GM10847 (cell line): Measurements from ENCODE around the gene SBK2.

Experiments used
- POLR2A ChIP-seq: IDR thresholded peaks from 2 replicates; pipeline ENCODE4 v1.6.1; 2011; ENCODE audit not compliant: insufficient read length; ENCODE audit errors: extremely low read depth

SBK2 gene

DNA sequence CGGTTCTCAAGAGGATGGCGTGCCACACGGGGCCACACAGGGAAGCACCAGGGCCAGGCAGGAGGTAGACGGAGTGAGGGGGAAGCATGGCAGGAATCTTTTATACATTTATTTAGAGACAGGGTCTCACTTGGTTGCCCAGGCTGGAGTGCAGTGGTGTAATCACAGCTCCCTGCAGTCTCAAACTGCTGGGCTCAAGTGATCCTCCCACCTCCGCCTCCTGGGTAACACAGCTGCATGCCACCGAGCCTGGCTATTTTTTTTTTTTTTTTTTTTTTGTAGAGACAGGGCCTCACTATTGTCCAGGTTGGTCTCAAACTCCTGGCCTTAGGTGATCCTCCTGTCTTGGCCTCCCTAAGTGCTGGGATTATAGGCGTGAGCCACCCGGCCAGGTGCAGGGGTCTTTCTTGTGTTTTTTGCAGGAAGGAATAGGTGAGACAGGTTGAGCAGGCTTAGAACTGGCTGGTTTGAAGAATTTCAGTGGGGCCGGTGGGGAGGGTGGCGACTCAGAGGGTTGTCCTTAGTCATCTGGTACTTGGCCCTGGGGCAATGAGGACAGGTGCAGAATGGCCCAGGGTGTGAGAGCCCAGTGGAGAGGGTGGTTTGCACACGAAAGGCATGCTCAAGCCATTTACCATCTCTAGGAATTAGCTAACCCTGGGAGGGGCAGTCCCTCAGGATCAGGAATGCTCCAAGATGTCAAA is 41.1 kb downstream of the SBK2 start:
- no peak for TF ChIP-seq POLR2A

DNA sequence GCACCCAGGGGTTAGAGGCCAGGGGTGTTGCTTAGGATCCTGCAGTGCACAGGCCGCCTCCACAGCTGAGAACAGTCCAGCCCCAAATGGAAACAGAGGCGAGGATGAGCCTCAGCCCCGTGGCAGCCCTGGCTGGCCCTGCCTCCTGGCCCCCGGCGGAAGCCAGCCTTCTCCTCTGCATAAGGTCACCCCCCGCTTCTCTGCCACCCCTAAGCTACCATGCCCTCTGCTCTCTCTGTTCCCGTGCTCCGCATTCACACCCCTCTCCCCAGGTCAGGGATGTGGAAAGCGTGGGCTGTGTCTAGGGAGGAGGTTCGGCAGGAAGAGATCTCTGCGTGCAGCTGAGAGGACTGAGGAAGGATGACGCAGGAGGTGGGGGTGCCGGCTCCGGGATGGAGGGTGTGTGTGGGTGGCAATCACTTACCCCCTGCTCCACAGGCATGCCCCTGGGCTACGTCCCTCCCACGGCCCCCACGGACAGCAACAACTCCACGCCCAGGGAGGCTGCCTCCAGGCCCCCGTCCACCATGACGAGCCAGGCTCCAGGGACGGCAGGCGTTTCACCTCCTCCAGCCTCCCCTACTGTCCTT is 42.7 kb downstream of the SBK2 start:
- TF ChIP-seq POLR2A: no peak

DNA sequence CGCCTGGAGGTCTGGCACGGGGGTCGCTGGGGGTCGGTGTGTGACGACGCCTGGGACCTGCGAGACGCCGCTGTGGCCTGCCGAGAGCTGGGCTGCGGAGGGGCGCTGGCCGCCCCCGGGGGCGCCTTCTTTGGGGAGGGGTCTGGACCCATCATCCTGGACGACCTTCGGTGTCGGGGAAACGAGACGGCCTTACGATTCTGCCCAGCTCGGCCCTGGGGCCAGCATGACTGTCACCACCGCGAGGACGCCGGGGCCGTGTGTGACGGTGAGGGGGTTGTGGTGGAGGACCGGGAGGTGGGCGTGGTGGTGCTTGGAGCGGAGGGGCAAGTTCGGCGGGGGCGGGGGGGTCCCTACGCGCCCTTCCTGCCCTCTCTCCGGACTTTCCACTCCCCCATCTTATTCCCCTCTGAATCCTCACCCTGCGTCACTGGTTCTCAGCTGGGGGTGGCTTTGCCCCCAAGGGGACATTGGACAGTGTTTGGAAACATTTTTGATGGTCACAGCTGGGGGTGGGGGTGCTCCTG is 43.2 kb downstream of the SBK2 start:
- no peak for TF ChIP-seq POLR2A

DNA sequence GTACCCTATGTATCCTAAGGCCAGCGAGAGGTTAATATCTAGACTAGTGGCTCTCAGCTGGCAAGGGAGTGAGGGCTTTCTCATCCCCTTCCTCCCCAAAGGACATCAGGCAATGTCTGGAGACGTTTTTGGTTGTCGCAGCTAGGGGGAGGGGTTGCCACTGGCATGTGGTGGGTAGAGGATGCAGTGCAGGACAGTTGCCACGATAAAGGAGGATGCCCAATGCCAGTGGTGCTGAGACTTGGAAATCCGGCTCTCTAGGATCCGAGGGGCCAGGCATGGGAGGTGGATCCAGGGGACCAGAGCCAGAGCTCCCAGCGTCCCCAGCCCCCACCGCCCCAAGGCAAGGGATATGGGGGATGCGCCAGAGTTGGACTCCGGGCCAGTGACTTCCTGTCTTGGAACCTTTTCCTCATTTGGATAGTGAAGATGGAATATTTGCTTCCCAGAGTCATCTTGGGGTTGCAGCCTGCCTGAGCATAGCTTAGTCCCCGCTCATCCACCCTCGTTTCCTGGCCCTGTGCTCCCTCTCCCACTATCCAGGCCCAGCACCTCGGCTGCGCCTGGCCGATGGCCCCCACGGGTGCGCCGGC is 43.8 kb downstream of the SBK2 start:
- TF ChIP-seq POLR2A: no peak

DNA sequence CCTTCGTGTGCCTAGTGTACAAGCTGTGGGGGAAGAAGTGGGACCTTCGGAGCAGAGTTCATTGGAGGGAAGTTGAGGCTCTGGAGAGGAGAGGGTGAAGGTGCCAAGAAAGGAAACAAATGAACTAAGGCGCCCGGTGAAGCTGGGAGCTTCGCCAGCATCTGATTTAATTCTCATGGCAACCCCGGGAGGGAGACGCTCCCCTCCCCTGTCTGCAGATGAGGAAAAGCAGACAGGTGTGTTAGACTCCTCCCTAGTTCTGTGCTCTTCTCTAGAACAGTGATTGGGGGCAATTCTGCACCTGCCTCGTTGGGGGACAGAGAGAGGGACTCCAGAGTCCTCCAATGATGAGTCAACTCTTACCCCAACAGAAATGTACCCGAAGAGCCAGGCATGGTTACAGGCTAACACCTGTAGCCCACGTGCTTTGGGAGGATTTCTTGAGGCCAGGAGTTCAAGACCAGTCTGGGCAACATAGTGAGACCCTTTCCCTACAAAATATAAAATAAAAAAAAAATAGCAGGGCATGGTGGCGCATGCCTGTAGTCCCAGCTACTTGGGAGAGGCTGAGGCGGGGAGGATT is 44.5 kb downstream of the SBK2 start:
- no peak for TF ChIP-seq POLR2A

DNA sequence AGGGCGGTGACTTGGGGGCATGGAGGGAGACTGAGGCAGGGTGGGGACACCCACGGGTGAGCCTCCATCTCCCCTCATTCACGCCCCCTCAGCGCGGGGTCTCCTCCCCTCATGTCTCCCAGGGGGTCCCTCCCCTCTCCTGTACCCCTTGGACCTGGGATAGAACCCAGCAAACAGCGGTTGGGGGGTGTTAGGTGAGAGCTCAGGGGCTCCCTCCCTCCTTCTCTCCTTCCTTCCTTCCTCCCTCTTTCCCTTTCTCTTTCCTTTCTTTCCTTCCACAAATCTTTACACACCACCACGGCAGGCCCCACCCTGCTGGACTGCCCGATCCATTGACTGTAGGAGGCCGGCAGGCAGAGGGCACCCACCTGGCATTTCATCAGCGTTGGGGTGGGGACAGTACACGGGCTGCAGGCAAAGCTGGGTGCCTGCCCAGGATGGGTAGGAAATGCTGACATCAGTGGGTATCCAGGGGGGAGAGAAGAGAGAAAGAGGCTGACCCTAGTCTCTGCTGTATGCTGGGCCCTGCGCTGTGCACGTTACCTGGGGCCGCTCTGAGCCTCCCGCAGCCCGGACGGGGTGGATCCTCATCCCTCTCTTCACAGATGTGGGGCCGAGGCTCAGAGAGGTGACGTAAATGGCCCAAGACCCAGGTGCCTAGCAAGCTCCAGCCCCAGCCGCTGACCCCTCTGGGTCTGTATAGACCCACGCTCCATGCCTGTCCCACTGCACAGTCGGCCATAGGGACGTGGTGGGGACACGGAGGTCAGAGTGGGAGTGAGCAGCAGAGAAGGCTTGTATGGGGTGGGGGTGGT is 45.2 kb downstream of the SBK2 start:
- no peak for TF ChIP-seq POLR2A

DNA sequence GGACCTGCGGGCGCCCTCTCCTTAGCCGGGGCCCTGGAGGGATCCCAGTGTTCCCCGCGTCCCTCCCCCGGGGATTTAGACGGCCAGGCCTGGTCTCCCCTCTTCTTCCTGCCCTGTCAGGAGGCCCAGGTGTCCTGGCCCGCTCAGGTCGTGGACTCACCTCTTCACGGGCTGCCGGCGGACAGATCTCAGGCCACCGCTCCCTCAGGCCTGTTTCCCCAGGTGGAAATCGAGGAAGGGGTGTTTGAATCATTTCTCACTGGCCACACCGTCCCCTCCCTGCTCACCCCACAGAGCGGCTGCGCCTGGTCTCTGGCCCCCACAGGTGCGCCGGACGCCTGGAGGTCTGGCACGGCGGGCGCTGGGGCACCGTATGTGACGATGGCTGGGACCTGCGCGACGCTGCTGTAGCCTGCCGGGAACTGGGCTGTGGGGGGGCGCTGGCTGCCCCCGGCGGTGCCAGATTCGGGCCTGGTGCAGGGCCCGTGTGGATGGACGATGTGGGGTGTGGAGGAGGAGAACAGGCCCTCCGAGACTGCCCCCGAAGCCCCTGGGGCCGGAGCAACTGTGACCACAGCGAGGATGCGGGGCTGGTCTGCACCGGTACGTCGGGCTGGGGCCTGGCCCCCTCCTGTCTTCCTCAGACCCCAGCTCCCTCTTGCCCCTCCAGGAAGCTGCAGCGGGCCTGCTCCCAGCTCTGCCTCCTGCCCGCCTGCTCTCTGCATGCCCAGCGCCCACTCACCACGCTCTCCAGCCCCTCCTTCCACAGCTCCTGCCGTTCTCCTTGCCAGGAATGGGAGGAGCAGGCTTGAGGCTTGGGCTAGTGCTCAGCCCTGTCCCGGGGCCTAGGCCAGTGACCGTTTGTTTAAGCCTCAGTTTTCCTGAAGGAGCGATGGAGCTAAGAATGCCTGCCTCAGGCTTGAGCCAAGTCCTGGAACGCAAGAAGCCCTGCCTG is 46.2 kb downstream of the SBK2 start:
- no peak for TF ChIP-seq POLR2A

DNA sequence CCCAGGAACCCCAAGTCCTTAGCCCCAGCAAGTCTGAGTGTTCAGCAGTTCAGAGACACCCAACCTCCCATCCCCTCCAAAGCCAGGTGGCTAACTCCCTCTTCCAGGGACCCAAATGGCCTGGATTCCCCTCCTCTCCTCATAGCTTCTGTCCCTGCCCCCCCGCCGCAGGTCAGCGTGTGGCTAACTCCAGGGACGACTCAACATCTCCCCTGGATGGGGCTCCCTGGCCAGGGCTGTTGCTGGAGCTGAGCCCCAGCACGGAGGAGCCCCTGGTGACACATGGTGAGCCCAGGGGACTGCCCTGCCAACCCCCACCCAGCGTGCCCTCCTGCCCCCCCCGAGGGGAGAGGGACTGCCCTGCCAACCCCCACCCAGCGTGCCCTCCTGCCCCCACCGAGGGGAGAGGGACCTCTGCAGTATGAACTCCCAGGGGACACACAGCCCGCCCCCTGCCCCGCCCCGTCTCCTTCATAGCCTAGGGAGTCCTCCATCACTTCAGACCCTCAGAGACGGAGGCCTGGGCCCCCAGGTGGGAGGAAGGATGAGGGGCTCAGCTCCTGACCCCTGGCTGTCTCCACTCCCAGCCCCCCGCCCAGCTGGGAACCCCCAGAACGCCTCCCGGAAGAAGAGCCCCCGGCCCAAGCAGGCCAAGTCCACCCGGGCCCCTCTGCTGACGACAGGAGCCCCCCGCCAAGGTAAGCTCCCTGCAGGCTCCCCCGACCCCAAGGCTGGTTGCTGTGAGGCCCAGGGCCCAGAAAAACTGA is 47.0 kb downstream of the SBK2 start:
- no peak for TF ChIP-seq POLR2A

DNA sequence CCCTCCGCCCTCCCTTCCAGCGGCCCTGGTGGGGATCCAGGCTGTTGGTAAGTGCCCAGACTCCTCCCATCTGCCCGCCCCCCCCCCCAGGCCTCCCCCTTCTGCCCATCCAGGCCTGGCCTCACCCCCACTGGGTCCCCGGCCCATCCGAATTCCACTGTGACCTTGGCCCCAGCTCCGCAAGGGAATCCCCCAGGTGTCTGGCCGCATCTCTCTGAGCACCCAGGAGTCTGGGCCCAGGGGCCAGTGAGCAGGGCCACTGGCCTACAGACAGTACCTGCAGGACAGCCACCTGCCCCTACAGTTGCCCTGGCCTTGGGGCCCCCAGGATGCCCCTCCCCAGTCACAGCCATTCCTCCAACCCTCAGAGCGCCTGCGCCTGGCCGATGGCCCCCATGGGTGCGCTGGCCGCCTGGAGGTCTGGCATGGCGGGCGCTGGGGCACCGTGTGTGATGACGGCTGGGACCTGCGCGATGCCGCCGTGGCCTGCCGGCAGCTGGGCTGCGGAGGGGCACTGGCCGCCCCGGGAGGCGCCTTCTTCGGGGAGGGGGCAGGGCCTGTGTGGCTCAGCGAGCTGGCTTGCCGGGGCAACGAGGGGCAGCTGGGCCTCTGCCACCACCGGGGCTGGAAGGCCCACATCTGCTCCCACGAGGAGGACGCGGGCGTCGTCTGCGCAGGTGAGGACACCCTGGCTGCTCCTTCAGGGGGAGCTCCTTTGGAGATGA is 47.8 kb downstream of the SBK2 start:
- no peak for TF ChIP-seq POLR2A

DNA sequence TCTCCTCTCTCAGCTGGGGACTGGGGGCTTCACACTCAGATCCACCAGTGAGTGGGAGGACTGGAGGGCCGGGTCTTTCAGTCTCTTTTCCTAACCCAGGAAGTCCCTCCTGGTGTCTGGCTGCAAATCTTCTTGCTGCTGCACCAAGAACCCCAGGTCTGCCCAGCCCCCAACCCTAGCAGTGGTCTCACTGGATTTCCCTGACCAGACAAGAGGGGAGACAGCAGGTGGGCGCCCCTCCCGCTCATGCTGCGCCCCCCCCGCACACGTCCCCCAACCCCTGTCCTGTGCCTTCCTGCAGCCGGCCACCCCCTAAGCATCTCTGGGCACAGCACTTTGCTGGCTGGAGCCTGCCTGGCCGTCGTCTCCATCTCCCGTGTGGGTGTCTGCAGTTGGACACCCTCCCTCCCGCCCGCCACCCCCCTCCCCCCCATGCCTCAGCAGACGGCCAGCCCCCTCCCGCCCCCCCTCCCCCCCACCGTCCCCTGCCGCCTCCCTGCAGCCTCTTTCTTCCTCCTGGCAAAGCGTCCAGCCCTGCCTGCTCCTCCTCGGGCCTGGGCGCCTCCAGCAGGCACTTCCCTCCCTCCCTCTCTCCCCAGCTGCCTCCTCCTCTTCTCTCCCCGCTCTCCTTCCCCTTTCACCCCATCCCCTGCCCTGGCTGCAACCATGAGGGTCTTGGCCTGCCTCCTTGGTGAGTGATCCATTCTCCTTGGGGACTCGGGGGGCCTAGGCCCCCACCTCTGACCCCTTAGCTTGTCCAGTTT is 48.8 kb downstream of the SBK2 start, which contains the start of gene SSC5D:
Gene SSC5D, plus strand, starts transcription at position 513 of the 764 bp plus-strand sequence. Its CDS starts 154 bp downstream, at position 667.
- TF ChIP-seq POLR2A: no peak

DNA sequence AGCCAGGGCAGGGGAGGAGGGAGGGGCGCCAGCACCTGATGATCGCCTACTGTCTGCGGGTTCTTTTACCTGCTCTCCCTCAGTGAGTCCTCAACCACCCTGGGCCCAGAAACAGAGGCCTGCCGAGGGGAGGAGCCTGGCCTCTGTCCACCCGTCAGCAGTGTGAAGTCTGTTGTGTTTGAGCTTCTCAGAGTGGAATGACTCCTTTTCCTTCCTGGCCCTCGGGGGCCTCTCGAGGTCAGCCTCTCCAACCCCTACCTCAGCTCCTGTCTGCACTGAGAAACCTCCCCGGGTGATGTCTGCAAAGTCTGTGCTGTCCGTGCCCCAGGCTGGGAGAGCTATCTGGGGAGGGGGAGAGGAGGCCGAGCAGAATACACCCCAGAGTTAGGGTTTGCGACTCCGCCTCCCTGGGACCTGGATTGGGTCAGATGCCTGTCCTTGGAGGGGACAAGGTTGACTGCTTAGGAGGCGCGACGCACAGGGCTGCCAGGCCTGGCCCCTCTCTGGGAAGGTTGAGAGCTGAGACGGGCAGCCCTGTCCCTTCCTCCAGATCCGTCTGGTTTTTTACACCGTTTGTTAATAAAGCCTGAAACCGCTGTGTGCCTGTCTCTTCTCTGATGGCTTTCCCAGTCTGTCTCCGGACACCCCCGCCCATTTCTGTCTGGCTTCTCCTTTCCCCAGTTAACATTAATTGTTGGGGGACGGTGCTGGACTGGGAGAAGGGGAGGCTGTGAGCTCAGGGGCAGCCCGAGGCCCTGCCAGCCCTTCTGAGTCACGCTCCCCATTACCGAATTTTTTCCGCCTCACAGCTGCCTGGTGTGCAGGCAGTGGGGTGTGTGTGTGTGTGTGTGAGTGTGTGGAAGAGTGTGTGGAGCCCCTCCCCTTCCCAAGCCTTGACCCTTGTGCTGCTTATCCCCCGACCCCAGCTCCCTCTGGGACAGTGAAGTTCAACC is 49.7 kb downstream of the SBK2 start:
- TF ChIP-seq POLR2A: no peak
